ENCODE data around the gene CD36. TPM values are rescaled to one million over a fixed set of nuclear protein-coding genes. Genes with fewer than 3 reads are reported as not detected.

Gene CD36
- total RNA-seq, 1 donor from 2014 or later = 1.6 TPM

- Mint-ChIP-seq H3K4me1 (no peaks in the 10 kb centered on the region), H3K27ac (no peak overlapping the region), H3K36me3 (no peaks in the 10 kb centered on the region), H3K9me3 (no peaks in the 10 kb centered on the region), H3K4me3 (no peak overlapping the region), H3K27me3 (ENCODE audit: insufficient read depth, low read depth) (no peaks in the 10 kb centered on the region)
- Histone ChIP-seq H3F3A (ENCODE audit: low read depth) (no peaks in the 10 kb centered on the region), H3K79me2 (ENCODE audit: low read depth) (no peaks in the 10 kb centered on the region), H3K27ac (no peak overlapping the region), H3K4me3 (no peak overlapping the region), H3K9ac (no peak overlapping the region), H3K27me3 (no peaks in the 10 kb centered on the region), H3K4me2 (no peak overlapping the region), H3K36me3 (no peaks in the 10 kb centered on the region), H2AFZ (replicated peaks) (no peak overlapping the region), H3K4me1 (no peaks in the 10 kb centered on the region), H3K9me3 (ENCODE audit: low read depth) (no peaks in the 10 kb centered on the region), H4K20me1 (ENCODE audit: low read depth) (no peaks in the 10 kb centered on the region)
- no peak for DNase-seq (ENCODE audit: low spot score)
- TF ChIP-seq CTCF (IDR thresholded peaks at IDR 0.05) (no peak), EZH2phosphoT487 (IDR thresholded peaks at IDR 0.05) (no peak), EZH2 (IDR thresholded peaks at IDR 0.05) (no peak)
These were observed 38.4 kb upstream of the CD36 start for GRCh38 chr7:80600046-80600445.

DNA sequence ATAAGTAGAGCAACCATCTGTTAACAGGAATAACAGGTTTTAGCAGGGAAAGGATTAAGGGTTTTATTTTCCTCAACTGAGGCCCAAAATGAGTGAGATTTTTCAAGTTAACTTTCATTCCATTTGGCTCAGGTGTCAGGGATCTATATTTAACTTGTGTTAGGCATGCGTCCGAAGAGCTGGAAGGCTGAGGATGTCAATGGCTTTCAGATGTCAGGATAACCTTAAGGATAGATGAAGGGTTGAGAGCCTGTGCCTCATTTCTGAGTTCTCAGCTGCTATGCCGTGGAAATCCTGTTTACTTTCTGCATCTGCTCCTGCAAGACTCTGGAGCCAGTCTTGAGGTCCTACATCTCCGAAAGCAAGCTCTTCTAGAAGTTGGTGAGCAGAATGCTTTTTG is 36.4 kb upstream of the CD36 start:
- Mint-ChIP-seq H3K27ac (no peak overlapping the region), H3K4me3 (no peak overlapping the region), H3K9me3 (no peaks in the 10 kb centered on the region), H3K27me3 (ENCODE audit: insufficient read depth, low read depth) (peaks cover 4% of the 10 kb centered on the region), H3K36me3 (no peaks in the 10 kb centered on the region), H3K4me1 (no peaks in the 10 kb centered on the region)
- H3K27me3 ChIP-seq = no peaks in the 10 kb centered on the region
- no peaks in the 10 kb centered on the region for H3K36me3 ChIP-seq
- no peaks in the 10 kb centered on the region for H3K79me2 ChIP-seq (ENCODE audit: low read depth)
- TF ChIP-seq CTCF (IDR thresholded peaks at IDR 0.05) (no peak), EZH2phosphoT487 (IDR thresholded peaks at IDR 0.05) (no peak), EZH2 (IDR thresholded peaks at IDR 0.05) (no peak)
- H3K4me2 ChIP-seq = no peak overlapping the region
- no peaks in the 10 kb centered on the region for H4K20me1 ChIP-seq (ENCODE audit: low read depth)
- H3F3A ChIP-seq (ENCODE audit: low read depth) = no peaks in the 10 kb centered on the region
- no peak overlapping the region for H3K9ac ChIP-seq
- H3K4me3 ChIP-seq = no peak overlapping the region
- no peak overlapping the region for H3K27ac ChIP-seq
- no peak overlapping the region for H2AFZ ChIP-seq (replicated peaks)
- no peaks in the 10 kb centered on the region for H3K9me3 ChIP-seq (ENCODE audit: low read depth)
- no peaks in the 10 kb centered on the region for H3K4me1 ChIP-seq
- DNase-seq (ENCODE audit: low spot score) = no peak

GRCh38 chr7:80603940-80604339 is 34.5 kb upstream of the CD36 start:
- Mint-ChIP-seq H3K36me3 (no peaks in the 10 kb centered on the region), H3K27ac (no peak overlapping the region), H3K4me3 (no peak overlapping the region), H3K9me3 (no peaks in the 10 kb centered on the region), H3K27me3 (ENCODE audit: insufficient read depth, low read depth) (peaks cover 4% of the 10 kb centered on the region), H3K4me1 (no peaks in the 10 kb centered on the region)
- Histone ChIP-seq H3K36me3 (no peaks in the 10 kb centered on the region), H3K79me2 (ENCODE audit: low read depth) (no peaks in the 10 kb centered on the region), H3K4me1 (no peaks in the 10 kb centered on the region), H3K9ac (no peak overlapping the region), H2AFZ (replicated peaks) (no peak overlapping the region), H3K9me3 (ENCODE audit: low read depth) (no peaks in the 10 kb centered on the region), H3K27me3 (no peaks in the 10 kb centered on the region), H3K4me2 (no peak overlapping the region), H3K27ac (no peak overlapping the region), H3K4me3 (no peak overlapping the region), H4K20me1 (ENCODE audit: low read depth) (no peaks in the 10 kb centered on the region), H3F3A (ENCODE audit: low read depth) (no peaks in the 10 kb centered on the region)
- DNase-seq (ENCODE audit: low spot score) = no peak
- TF ChIP-seq CTCF (IDR thresholded peaks at IDR 0.05) (no peak), EZH2 (IDR thresholded peaks at IDR 0.05) (no peak), EZH2phosphoT487 (IDR thresholded peaks at IDR 0.05) (no peak)
